HG03342 (cell line): Measurements from ENCODE around the gene BRD4.

ENCODE experiments used
- ATAC-seq: cut with Tn5 transposase; IDR thresholded peaks from one replicate; pipeline ENCODE4 v1.9.1; 2021; ENCODE audit warnings: mild to moderate bottlenecking, moderate library complexity; ENCODE audit not compliant: unreplicated experiment

The BRD4 gene

DNA sequence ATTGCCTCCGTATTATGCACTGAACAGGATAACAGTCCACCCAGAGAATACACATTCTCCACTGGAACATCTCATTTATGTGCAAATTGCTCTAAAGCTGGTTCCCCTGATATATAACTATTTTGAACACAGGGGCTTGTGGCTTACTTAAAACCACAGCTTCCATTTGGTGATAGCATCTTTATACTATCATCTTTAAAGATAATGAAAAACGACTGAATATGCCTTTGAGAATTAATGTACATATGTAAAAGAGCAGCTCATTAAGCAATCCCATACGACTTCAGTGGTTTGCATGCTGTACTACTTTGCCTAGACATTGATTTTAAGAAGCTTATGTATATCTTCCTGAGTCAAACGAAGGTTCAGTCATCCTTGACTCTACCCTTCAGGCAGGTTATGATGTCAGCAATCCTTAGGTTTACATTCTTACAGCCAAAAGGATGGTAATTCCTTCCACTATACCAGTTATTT is 40.8 kb downstream of the BRD4 start:
- no peak for ATAC-seq

DNA sequence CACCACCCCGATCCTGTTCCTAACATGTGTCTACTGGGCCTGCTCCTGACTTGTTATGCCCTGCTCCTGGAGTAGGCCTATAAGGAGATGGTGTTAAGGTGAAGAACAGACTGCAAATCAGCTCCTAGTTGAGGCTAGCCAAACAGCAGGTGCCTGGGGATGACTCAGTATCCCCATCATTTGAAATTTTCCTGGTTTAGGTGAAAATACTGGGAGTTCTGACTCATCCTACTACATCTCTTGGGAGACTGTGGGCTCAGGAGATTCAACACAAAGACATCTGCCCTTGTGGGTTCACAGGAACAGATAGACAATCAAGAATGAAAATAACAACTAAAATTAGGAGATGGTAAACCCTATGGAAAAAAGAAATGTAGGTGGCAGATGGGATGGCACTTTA is 41.2 kb downstream of the BRD4 start:
- ATAC-seq, result no peak

- no peak for ATAC-seq
Measured at GRCh38 chr19:15290166-15290565, 42.2 kb downstream of the BRD4 start.

- no peak for ATAC-seq
Measured at GRCh38 chr19:15289673-15290072, 42.7 kb downstream of the BRD4 start.

GRCh38 chr19:15288146-15288963 is 44.0 kb downstream of the BRD4 start:
- no peak for ATAC-seq

- no peak for ATAC-seq
Measured at GRCh38 chr19:15287496-15287895, 44.8 kb downstream of the BRD4 start.

- no peak for ATAC-seq
Measured at GRCh38 chr19:15286688-15287365, 45.5 kb downstream of the BRD4 start.

DNA sequence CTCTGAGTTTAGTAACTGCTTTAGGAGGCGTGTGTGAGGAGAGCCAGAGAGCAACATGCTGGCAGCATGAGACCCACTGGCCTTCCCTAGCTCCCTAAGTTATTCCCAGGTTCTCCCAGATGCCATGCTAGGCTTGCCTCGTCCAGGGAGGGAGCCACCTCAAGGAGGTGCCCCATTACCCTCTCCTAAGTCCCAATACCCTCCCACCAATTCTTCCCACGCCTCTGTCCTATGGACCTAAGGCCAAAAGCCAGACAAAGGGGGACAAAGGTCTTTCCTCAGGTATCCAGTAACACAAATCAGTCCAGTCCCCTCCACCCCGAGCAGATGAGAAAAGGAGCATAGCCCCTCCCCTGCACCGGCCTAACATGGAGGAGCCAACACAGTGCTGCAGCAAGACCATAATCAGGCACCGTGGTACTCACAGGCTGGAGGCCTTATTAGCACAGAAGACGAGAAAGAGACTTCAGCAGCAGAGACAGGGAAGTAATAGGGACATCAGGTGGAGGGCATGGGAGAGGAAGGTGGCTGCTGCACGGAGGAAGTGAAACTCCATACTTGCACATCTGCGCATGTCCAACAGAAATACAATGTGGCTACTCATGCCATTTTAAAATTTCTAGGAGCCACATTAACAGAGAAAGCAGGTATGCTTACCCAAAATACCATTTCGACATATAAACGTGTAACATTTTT is 46.3 kb downstream of the BRD4 start:
- ATAC-seq, result peak; percentile 60

DNA sequence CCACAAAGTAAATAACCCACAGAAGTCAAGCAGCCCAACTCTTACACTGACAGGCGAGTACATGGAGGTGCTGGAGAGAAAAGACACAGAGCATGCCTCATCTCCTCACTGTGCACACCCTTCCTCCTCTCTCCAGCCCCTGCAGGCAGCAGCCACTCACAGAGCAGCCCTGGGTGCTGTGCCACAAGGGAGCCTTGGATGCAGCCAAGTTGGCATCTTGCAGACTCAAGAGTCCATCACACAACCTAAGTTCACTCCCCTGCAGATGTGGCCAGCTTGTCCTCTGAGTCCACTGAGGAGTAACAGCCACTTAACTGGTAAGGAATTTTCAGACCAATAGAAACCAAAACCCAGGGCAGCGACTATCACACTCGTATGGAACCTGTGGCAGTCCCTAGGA is 47.4 kb downstream of the BRD4 start:
- no peak for ATAC-seq

- ATAC-seq, result no peak
Measured at GRCh38 chr19:15284091-15284490, 48.2 kb downstream of the BRD4 start.

DNA sequence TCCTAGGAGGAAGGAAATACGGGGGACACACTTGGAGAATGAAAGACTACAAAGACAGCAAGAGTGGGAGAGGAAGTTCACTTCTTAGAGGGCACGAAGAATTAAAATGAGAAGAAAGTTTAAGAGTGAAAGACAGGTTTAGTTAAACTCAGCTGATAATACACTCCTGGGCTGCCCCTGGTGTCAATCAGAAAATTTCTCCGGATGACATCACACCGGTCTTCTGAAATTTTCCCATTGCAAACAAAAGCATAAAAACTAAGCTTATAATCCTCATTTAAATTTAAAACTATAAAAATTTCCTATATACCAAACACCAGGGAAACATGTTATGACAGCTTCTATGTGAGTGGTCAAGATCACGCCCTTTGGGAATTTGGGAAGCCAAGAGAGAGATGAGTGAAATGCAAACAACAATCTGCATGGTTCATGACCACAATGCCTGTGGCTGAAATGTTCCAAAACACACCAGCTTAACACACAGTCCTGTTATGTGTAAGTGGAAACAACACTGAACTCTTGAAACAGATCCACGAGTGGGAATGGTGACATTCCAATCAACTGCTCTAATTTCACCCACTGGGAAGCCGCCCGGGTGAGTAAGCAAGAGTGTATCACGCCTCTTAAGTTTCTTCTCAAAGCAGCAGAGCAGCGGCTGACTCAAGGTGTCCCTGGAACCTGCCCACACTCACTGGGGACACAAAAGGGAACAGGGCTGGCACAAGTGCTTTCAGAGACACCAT is 49.0 kb downstream of the BRD4 start:
- ATAC-seq, result no peak

DNA sequence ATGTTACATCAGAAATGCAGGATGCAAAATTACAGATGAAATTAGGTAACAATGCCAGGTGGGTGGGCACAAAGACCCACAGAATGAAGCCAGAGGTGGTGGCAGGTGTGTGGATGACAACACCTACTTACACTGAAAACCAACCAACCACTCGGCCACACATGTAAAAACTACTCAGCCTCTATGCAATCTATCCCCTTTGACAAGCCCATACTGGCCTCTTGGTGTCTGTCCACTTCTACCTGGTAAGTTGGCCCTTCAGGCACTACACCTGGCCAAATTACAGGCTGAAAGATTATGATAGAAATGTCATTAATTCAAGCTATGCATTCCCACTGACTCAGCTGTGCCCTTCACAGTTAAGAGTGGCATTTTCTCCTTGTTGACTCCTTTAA is 50.0 kb downstream of the BRD4 start:
- no peak for ATAC-seq

GRCh38 chr19:15280915-15281683 is 51.2 kb downstream of the BRD4 start:
- no peak for ATAC-seq

DNA sequence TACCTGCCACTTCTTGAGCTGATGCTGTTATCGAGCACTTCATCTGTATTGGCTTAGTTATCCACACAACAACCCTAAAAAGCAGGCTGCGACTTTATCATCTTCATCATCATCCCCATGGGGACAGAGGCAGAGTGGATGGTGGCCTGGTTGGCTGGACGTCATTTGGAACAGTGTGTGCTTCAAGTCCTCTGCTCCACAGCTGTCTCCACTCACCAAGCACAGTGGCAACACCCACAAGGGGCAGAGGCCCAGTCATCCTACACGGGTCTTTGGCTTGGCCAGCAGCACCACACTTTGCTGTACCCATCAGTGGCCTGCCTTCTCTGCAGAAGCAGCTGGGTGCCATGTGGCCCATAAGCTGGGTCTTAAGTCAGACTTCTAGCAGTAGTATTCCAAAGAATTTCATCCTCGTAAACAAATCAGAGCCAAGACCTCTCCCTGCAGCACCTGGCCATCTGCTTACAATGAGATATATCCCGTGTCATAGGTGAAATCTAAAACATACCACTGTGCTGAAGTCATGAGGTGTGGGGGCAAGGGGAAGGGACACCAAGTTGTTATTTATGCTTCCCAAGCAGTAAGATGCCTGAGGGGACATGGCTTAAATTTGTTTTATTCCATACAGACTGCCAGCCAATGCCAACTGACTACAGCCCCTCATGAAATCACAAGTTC is 52.2 kb downstream of the BRD4 start:
- no peak for ATAC-seq

DNA sequence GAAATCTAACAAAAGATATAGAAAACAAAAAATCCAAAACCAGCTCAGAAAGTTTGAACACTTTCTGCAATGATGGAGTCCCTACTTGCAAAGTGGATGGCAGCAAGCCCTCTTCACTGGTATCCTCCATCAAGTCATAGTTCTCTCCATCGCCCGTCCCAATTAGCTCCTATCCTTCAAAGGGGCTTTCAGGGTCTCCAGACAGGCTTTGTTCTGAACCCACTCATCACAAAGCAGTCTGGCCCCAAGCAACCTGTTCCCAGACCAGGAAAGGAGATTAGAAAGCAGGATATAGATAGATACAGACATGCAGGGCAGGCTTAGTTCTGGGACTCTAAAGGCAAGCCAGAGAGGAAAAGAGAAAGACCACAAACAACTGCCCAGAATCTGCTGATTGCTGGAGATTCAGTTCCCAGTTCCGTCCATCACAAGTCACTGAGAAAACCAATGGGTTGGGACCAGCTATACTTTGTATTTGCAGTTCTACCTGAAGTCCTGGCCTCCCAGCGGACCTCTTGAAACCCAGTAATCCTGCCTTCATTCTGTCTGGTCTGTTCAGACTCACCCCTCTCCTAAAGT is 52.9 kb downstream of the BRD4 start:
- ATAC-seq, result no peak

DNA sequence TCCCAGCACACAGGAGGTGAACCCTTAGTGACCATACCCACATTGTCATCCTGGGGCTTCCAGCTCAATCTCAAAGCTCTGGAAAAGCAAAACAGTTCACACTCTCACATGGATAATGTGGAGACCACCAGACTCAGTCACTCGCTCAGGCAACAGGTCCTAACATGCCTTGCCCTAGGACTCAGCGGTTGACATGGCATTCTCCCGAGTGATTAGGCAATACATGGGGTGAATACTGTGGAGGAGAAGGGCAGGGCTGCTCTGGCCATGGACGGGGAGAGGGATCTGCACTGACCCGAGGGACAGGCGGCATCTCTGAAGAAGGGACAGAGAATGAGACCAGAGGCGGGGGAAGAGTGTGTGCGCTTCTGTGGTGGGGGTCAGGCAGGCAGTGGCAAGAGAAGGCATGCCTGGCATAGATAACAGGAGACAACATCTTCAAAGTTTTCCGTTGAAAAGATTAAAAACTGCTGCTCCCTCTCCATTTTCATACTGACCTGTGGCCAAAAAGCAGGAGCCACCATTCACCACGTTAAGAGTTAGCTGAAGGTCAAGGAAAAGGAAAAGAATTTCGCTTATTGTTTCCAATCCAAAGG is 55.6 kb downstream of the BRD4 start:
- no peak for ATAC-seq

DNA sequence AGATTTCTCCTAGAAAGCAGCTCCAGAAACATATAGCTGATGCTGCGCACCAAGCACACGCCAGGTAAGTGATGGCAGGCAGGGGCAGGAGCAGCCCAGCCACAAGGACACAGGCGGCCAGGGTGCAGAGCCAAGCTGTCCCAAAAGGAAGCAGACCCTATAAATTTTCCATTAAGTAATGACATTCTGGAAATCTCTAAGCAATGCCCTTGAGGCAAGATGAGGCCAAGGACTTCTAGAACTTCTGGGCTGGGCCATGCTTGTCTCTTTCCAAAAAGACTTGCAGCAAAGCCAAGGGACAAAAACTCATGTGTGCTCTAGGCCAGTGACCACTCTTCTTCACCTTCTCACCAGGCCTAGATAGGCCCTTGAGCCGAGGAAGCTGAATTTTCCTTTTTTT is 57.9 kb downstream of the BRD4 start:
- ATAC-seq, result no peak

- ATAC-seq, result no peak
Measured at GRCh38 chr19:15269806-15270205, 62.5 kb downstream of the BRD4 start.

DNA sequence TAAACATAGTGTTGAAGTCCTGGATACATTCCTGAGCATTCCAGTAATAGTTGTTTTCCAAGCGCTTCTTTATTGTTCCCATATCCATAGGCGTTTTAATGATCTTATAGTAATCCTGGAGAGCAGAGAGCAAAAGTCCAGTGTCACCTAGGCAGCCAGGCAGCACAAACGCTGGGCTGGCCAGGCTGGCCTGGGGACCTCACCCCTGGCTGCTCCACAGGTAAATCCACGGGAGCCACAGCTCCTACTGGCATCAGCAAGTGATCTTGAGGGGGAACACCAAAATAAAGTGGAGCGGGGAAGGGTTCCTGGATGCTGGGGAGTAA is 63.4 kb downstream of the BRD4 start:
- ATAC-seq, result no peak
